Skin epidermis (tissue), 12 donors: ENCODE measurements around the gene PRUNE1.

ENCODE experiments used
- H3K27ac ChIP-seq, 21 experiments: fragments of 200-600 bp; sonication (generic) in 11 of 21; one replicate each; pipeline ENCODE4 v1.5.0; 2020; ENCODE audit warnings: mild to moderate bottlenecking in 3 of 21, inconsistent platforms in 2 of 21, moderate library complexity in 2 of 21
- H3K4me3 ChIP-seq, 7 experiments: fragments of 200-600 bp; sonication (generic) in 2 of 7; one replicate each; pipeline ENCODE4 v1.5.0; 2020; ENCODE audit warnings: inconsistent platforms in 2 of 7, mild to moderate bottlenecking in 2 of 7, moderate library complexity in 1 of 7

Gene PRUNE1

GRCh38 chr1:151037032-151037431 is 28.8 kb downstream of the PRUNE1 start:
- Histone ChIP-seq H3K27ac (peak overlapping the region in 18 of 21 experiments; percentile 21 to 86 (median 64)), H3K4me3 (peak overlapping the region in 5 of 7 experiments; percentile 15 to 35 (median 21))

GRCh38 chr1:151039521-151039920 is 31.3 kb downstream of the PRUNE1 start:
- Histone ChIP-seq H3K27ac (no peak overlapping the region), H3K4me3 (no peak overlapping the region)

GRCh38 chr1:151043163-151043562 is 34.9 kb downstream of the PRUNE1 start:
- Histone ChIP-seq H3K27ac (no peak overlapping the region), H3K4me3 (no peak overlapping the region)

- peak within 1 kb of the TSS; percentile 40 to 92 (median 85) for H3K27ac ChIP-seq
- peak within 1 kb of the TSS; percentile 47 to 82 (median 71) for H3K4me3 ChIP-seq
Observed at GRCh38 chr1:151047591-151047924, 39.3 kb downstream of the PRUNE1 start, which contains the start of gene C1orf56. C1orf56 (plus strand) TSS chr1:151047751; CDS start chr1:151047848, 97 bp downstream.

GRCh38 chr1:151047925-151048644 is 39.8 kb downstream of the PRUNE1 start:
- peak overlapping the region; percentile 47 to 82 (median 71) for H3K4me3 ChIP-seq
- H3K27ac ChIP-seq: peak overlapping the region; percentile 40 to 92 (median 85)

GRCh38 chr1:151048645-151049032 is 40.4 kb downstream of the PRUNE1 start:
- H3K27ac ChIP-seq: peak overlapping the region in 19 of 21 experiments; percentile 24 to 92 (median 85)
- H3K4me3 ChIP-seq: peak overlapping the region; percentile 47 to 82 (median 71)

GRCh38 chr1:151049458-151049857 is 41.2 kb downstream of the PRUNE1 start:
- Histone ChIP-seq H3K27ac (peak overlapping the region in 3 of 21 experiments; percentile 24 to 91 (median 89)), H3K4me3 (no peak overlapping the region)

- no peak overlapping the region for H3K4me3 ChIP-seq
- peak overlapping the region in 1 of 21 experiments; percentile 24 for H3K27ac ChIP-seq
Observed at GRCh38 chr1:151050051-151050688, 41.9 kb downstream of the PRUNE1 start.

GRCh38 chr1:151051356-151052009 is 43.2 kb downstream of the PRUNE1 start:
- H3K27ac ChIP-seq: peak overlapping the region in 2 of 21 experiments; percentile 27 to 51
- H3K4me3 ChIP-seq: no peak overlapping the region

GRCh38 chr1:151054971-151055547 is 46.8 kb downstream of the PRUNE1 start:
- peak overlapping the region in 16 of 21 experiments; percentile 6 to 100 (median 96) for H3K27ac ChIP-seq
- H3K4me3 ChIP-seq: peak overlapping the region in 1 of 7 experiments; percentile 84

- peak overlapping the region in 1 of 7 experiments; percentile 84 for H3K4me3 ChIP-seq
- H3K27ac ChIP-seq: peak overlapping the region in 19 of 21 experiments; percentile 6 to 100 (median 97)
Observed at GRCh38 chr1:151055581-151055980, 47.3 kb downstream of the PRUNE1 start.

- peak overlapping the region in 4 of 7 experiments; percentile 65 to 84 (median 82) for H3K4me3 ChIP-seq
- H3K27ac ChIP-seq: peak overlapping the region in 19 of 21 experiments; percentile 24 to 100 (median 97)
Observed at GRCh38 chr1:151056149-151056548, 47.9 kb downstream of the PRUNE1 start.

- Histone ChIP-seq H3K27ac (peak overlapping the region; percentile 81 to 100 (median 96)), H3K4me3 (peak overlapping the region; percentile 65 to 86 (median 80))
Observed at GRCh38 chr1:151058692-151059091, 50.4 kb downstream of the PRUNE1 start.

- peak within 1 kb of the TSS; percentile 81 to 100 (median 96) for H3K27ac ChIP-seq
Observed at GRCh38 chr1:151059109-151060006, 51.1 kb downstream of the PRUNE1 start, which contains the start of gene CDC42SE1. CDC42SE1 (minus strand) TSS chr1:151059622; CDS start chr1:151055730, 3,892 bp downstream.

GRCh38 chr1:151060007-151060656 is 51.9 kb downstream of the PRUNE1 start, which contains the start of gene MLLT11:
MLLT11 (plus strand) TSS chr1:151060397; CDS start chr1:151067225, 6,828 bp downstream.
- Histone ChIP-seq H3K27ac (peak within 1 kb of the TSS; percentile 81 to 100 (median 96)), H3K4me3 (peak within 1 kb of the TSS; percentile 65 to 86 (median 80))

More at GRCh38 chr1:151059109-151060006, 51.1 kb downstream of the PRUNE1 start, which contains the start of gene CDC42SE1:
- peak within 1 kb of the TSS; percentile 65 to 86 (median 80) for H3K4me3 ChIP-seq

GRCh38 chr1:151060657-151061421 is 52.6 kb downstream of the PRUNE1 start:
- peak overlapping the region in 16 of 21 experiments; percentile 92 to 100 (median 98) for H3K27ac ChIP-seq
- peak overlapping the region; percentile 65 to 86 (median 80) for H3K4me3 ChIP-seq

- Histone ChIP-seq H3K4me3 (no peak overlapping the region), H3K27ac (no peak overlapping the region)
Observed at GRCh38 chr1:151061704-151062103, 53.5 kb downstream of the PRUNE1 start.
